GM12878 (cell line): Measurements from ENCODE around the gene ELAVL1. TPM values are rescaled to one million over a fixed set of nuclear protein-coding genes. Genes with fewer than 3 reads are reported as not detected.

Experiments used
- ATAC-seq: fragments of 200-7000 bp; cut with Tn5 transposase; 3 replicates; pipeline ENCODE4 v1.9.1; 2020; ENCODE audit warnings: mild to moderate bottlenecking, moderate library complexity
- BruUV-seq: library from RNA; stranded (reverse); fragments of 400-500 nt; replicated peaks from 2 replicates; lab custom pipeline; 2021; lab: Mats Ljungman, UMichigan
- CTCF ChIA-PET: fragments of 300-600 bp; sonication (Branson Sonifier 250); formaldehyde crosslinking; extraction: SDS; loops from one replicate; lab custom pipeline; 2021; ENCODE audit warnings: inconsistent platforms; lab: Yijun Ruan, JAX
- POLR2A ChIA-PET: fragments of 350-600 bp; formaldehyde crosslinking; extraction: SDS; loops from one replicate; lab custom pipeline; 2021; ENCODE audit warnings: inconsistent platforms; lab: Charles Lee
- RAD21 ChIA-PET: fragments of 300-600 bp; sonication (Branson Sonifier 250); formaldehyde crosslinking; loops from one replicate; lab custom pipeline; 2023; ENCODE audit warnings: antibody characterized with exemption; ENCODE audit not compliant: unreplicated experiment; lab: Charles Lee
- SMC1A ChIA-PET: fragments of 300-600 bp; sonication (Branson Sonifier 250); formaldehyde crosslinking; loops from one replicate; lab custom pipeline; 2023; ENCODE audit not compliant: unreplicated experiment, uncharacterized antibody; lab: Charles Lee
- DNase-seq: peaks from one replicate; pipeline ENCODE4 v3.0.0-alpha.2; 2011; ENCODE audit warnings: low read depth, low spot score
- FAIRE-seq: peaks from 3 replicates; lab custom pipeline; 2011; peaks lifted over from hg19 to GRCh38; lab: Jason Lieb, UNC
- H2AFZ ChIP-seq: 2 replicates; pipeline ENCODE4 v1.6.0; 2011; ENCODE audit warnings: low read depth, low read length, control low read depth; ENCODE audit not compliant: control insufficient read depth
- H3K27ac ChIP-seq: 2 replicates; pipeline ENCODE4 v1.5.1; 2011; ENCODE audit warnings: control low read depth; ENCODE audit not compliant: control insufficient read depth, insufficient read depth
- H3K27me3 ChIP-seq, 2 experiments: replicated peaks in 1 of 2; 2 replicates each; pipeline versions ENCODE4 v1.6.0 to v1.6.1; 2011; ENCODE audit warnings: low read length in 1 of 2; ENCODE audit not compliant: control insufficient read depth in 2 of 2, insufficient read depth in 2 of 2
- H3K36me3 ChIP-seq, 2 experiments: 2 replicates each; pipeline ENCODE4 v1.5.1; 2011; ENCODE audit warnings: low read length in 1 of 2; ENCODE audit not compliant: control insufficient read depth in 2 of 2, insufficient read depth in 2 of 2
- H3K4me1 ChIP-seq: 2 replicates; pipeline ENCODE4 v1.6.1; 2011; ENCODE audit warnings: mild to moderate bottlenecking, low read length, moderate library complexity, mixed read lengths; ENCODE audit not compliant: control insufficient read depth, insufficient read depth
- H3K4me2 ChIP-seq: 2 replicates; pipeline ENCODE4 v1.6.0; 2011; ENCODE audit warnings: control low read depth; ENCODE audit not compliant: control insufficient read depth, insufficient read depth
- H3K4me3 ChIP-seq: fragments of 200-600 bp; sonication (generic); 2 replicates; pipeline ENCODE4 v1.5.1; 2016
- H3K79me2 ChIP-seq: 2 replicates; pipeline ENCODE4 v1.6.0; 2011; ENCODE audit warnings: low read length; ENCODE audit not compliant: control insufficient read depth, insufficient read depth
- H3K9ac ChIP-seq: 2 replicates; pipeline ENCODE4 v1.8.0; 2011; ENCODE audit warnings: low read length, control low read depth, mixed read lengths; ENCODE audit not compliant: control insufficient read depth, insufficient read depth
- H3K9me3 ChIP-seq: replicated peaks from 3 replicates; pipeline ENCODE4 v1.5.1; 2011; ENCODE audit warnings: mild to moderate bottlenecking, low read length; ENCODE audit not compliant: control insufficient read depth, insufficient read depth
- H4K20me1 ChIP-seq: 2 replicates; pipeline ENCODE4 v1.6.0; 2011; ENCODE audit not compliant: control insufficient read depth, insufficient read depth
- CHD4 ChIP-seq: fragments of 200-600 bp; sonication (generic); IDR thresholded peaks from 2 replicates; pipeline ENCODE4 v1.6.1; 2016; ENCODE audit warnings: mild to moderate bottlenecking
- CUX1 ChIP-seq: IDR thresholded peaks from 2 replicates; pipeline ENCODE4 v1.6.1; 2012; ENCODE audit warnings: improper control_type of control experiment, low read depth, low read length; ENCODE audit not compliant: insufficient replicate concordance
- EED ChIP-seq: sonication (generic); IDR thresholded peaks from 2 replicates; pipeline ENCODE4 v1.6.1; 2016; ENCODE audit warnings: antibody characterized with exemption, low read depth
- HDAC2 ChIP-seq: fragments of 200-600 bp; sonication (generic); IDR thresholded peaks from 2 replicates; pipeline ENCODE4 v1.6.1; 2017
- JUND ChIP-seq: IDR thresholded peaks from 2 replicates; pipeline ENCODE4 v1.6.1; 2012; ENCODE audit warnings: low read depth, mild to moderate bottlenecking, low read length, improper control_type of control experiment, moderate library complexity
- MEF2B ChIP-seq: fragments of 450-650 bp; IDR thresholded peaks from 2 replicates; pipeline ENCODE4 v1.6.1; 2018; ENCODE audit warnings: mild to moderate bottlenecking, moderate library complexity; ENCODE audit not compliant: partially characterized antibody, poor library complexity, severe bottlenecking
- NR2F1 ChIP-seq: fragments of 450-650 bp; conservative IDR thresholded peaks from 2 replicates; pipeline ENCODE4 v1.6.1; 2017; ENCODE audit warnings: mild to moderate bottlenecking
- PAX5 ChIP-seq: IDR thresholded peaks from 2 replicates; pipeline ENCODE4 v1.6.1; 2011; ENCODE audit warnings: low read depth, low read length, borderline replicate concordance
- RAD21 ChIP-seq: IDR thresholded peaks from 2 replicates; pipeline ENCODE4 v1.6.1; 2011; ENCODE audit warnings: mild to moderate bottlenecking, low read depth, low read length, moderate library complexity; ENCODE audit not compliant: insufficient read depth
- RFX5 ChIP-seq: IDR thresholded peaks from 2 replicates; pipeline ENCODE4 v1.6.1; 2011; ENCODE audit warnings: low read depth, low read length, improper control_type of control experiment
- SMAD1 ChIP-seq: fragments of 450-650 bp; IDR thresholded peaks from 2 replicates; pipeline ENCODE4 v1.6.1; 2018; ENCODE audit warnings: mild to moderate bottlenecking, low read depth; ENCODE audit not compliant: partially characterized antibody
- WRNIP1 ChIP-seq: IDR thresholded peaks from 2 replicates; pipeline ENCODE4 v1.6.1; 2011; ENCODE audit warnings: low read depth, low read length, improper control_type of control experiment, borderline replicate concordance
- YY1 ChIP-seq: IDR thresholded peaks from 2 replicates; pipeline ENCODE4 v1.6.1; 2011; ENCODE audit warnings: low read depth, mild to moderate bottlenecking, low read length
- ZNF207 ChIP-seq: fragments of 450-650 bp; IDR thresholded peaks from 2 replicates; pipeline ENCODE4 v1.6.1; 2014; ENCODE audit warnings: antibody characterized with exemption, mild to moderate bottlenecking, borderline replicate concordance
- ZNF622 ChIP-seq: fragments of 450-650 bp; IDR thresholded peaks from 2 replicates; pipeline ENCODE4 v1.6.1; 2017; ENCODE audit warnings: mild to moderate bottlenecking, inconsistent platforms
- WGBS: methylation state at CpG from one replicate; pipeline ENCODE4 v1.1.6; 2016; ENCODE audit warnings: low lambda C conversion rate; ENCODE audit not compliant: insufficient replicate concordance, insufficient coverage; ENCODE audit errors: missing lambda C conversion rate; 5-methylcytosine and 5-hydroxymethylcytosine counted together
- in situ Hi-C: fragments of 300-500 bp; cut with MboI; formaldehyde crosslinking; loops from 9 replicates; pipeline ENCODE4 v1.14.3; 2018; ENCODE audit warnings: mixed read lengths
- intact Hi-C: fragments of 100-400 bp; cut with micrococcal nuclease; formaldehyde crosslinking; loops from one replicate; pipeline ENCODE4 v1.14.2; 2022; ENCODE audit not compliant: unreplicated experiment
- polyA plus RNA-seq, 11 experiments: library from polyadenylated mRNA; depleted of rRNA in 4 of 11; unstranded in 6 of 11; stranded (reverse) in 5 of 11; fragments of >200 nt; fragmentation: Nextera tagmentation in 4 of 11; fragmentation: Illumina TruSeq in 1 of 11; extraction: Ambion mirVana in 4 of 11; extraction: Trizol in 1 of 11; gene quantifications; 1 replicate in 1 of 11; 2 replicates in 10 of 11; pipeline versions ENCODE4 v1.2.1 to v1.2.3, GENCODE V29; 2011 to 2016; ENCODE audit warnings: inconsistent platforms in 2 of 11, missing spikeins in 2 of 11, low read depth in 1 of 11
- total RNA-seq, 4 experiments: library from RNA; depleted of rRNA in 3 of 4; stranded (reverse); fragments of >200 nt in 3 of 4; fragmentation: Illumina TruSeq in 1 of 4; extraction: Trizol in 1 of 4; gene quantifications; 2 replicates each; pipeline versions ENCODE4 v1.2.1 to v1.2.3, GENCODE V29; 2013 to 2021
- TF ChIP-seq, protein P1 (sequence below): fragments of 450-650 bp; IDR thresholded peaks from 2 replicates; pipeline ENCODE4 v1.6.1; 2018; ENCODE audit warnings: mild to moderate bottlenecking, low read depth, moderate library complexity; ENCODE audit not compliant: partially characterized antibody

Gene ELAVL1
- total and polyA plus RNA-seq, 10 of the 15 experiments (the other 5 are each of a cell fraction or from before 2014, with no cell fraction given), result 7.4 to 155 (median 70.3) TPM

- CTCF ChIA-PET, result interaction anchor here (0.6 to 4.3 kb wide), 27 partner anchors 10 to 842 kb away, joined by 3 to 55 read pairs (median 7); partner anchors contain the start of genes ELAVL1, MAP2K7, SNAPC2 and ZNF414
- intact Hi-C loops, result loop anchor here (1.0 to 10.0 kb wide), 3 partner anchors 58 to 309 kb away; no protein-coding TSS in a partner anchor
- ATAC-seq (peak; percentile 67), DNase-seq (peak; percentile 58), FAIRE-seq (no peak)
- POLR2A ChIA-PET, result interaction anchor here (0.6 to 2.4 kb wide), 6 partner anchors 14 to 231 kb away, joined by 3 to 18 read pairs (median 4); partner anchors contain the start of genes MAP2K7 and SNAPC2
- peak overlapping the region; percentile 59 for H3K27ac ChIP-seq
- SMC1A ChIA-PET, result interaction anchor here (0.8 to 3.1 kb wide), 11 partner anchors 13 to 232 kb away, joined by 3 to 29 read pairs (median 3); partner anchors contain the start of genes ELAVL1 and SNAPC2
- H3K4me1 ChIP-seq, result peaks cover 7% of the 10 kb centered on the region
- WGBS, result 24% methylated on average over 18 of the region's 18 CpGs
- peak overlapping the region; percentile 100 for H3K4me2 ChIP-seq
- RAD21 ChIA-PET, result interaction anchor here (0.5 to 2.3 kb wide), 19 partner anchors 12 to 842 kb away, joined by 3 to 17 read pairs (median 4); partner anchors contain the start of genes ELAVL1, MAP2K7, MARCHF2 and NDUFA7
- TSS peak; percentile 99 for BruUV-seq
- H3K27me3 ChIP-seq, result no peaks in the 10 kb centered on the region
- peaks cover 23% of the 10 kb centered on the region for H3K79me2 ChIP-seq
- H3K9ac ChIP-seq, result peak overlapping the region; percentile 76
- H2AFZ ChIP-seq, result peak overlapping the region; percentile 91
- H4K20me1 ChIP-seq, result no peaks in the 10 kb centered on the region
- in situ Hi-C loops, result loop anchor here (10.0 kb wide), 1 partner anchor 311 kb away; no protein-coding TSS in a partner anchor
- peaks cover 0 to 7% of the 10 kb centered on the region in 2 experiments; a peak in 3 of 4 replicates for H3K36me3 ChIP-seq
- no peaks in the 10 kb centered on the region for H3K9me3 ChIP-seq
- H3K4me3 ChIP-seq, result peak overlapping the region; percentile 75
- TF ChIP-seq SMAD1 (no peak), CUX1 (no peak), ZNF622 (no peak), EED (no peak), RFX5 (no peak), PAX5 (no peak), ZNF207 (peak; percentile 58; the same call in 1 of the 2 replicates), NR2F1 (no peak), JUND (no peak), MEF2B (peak; percentile 96), WRNIP1 (no peak), CHD4 (no peak), RAD21 (peak; percentile 74), YY1 (peak; percentile 86), HDAC2 (no peak)
- TF ChIP-seq, protein P1, sequence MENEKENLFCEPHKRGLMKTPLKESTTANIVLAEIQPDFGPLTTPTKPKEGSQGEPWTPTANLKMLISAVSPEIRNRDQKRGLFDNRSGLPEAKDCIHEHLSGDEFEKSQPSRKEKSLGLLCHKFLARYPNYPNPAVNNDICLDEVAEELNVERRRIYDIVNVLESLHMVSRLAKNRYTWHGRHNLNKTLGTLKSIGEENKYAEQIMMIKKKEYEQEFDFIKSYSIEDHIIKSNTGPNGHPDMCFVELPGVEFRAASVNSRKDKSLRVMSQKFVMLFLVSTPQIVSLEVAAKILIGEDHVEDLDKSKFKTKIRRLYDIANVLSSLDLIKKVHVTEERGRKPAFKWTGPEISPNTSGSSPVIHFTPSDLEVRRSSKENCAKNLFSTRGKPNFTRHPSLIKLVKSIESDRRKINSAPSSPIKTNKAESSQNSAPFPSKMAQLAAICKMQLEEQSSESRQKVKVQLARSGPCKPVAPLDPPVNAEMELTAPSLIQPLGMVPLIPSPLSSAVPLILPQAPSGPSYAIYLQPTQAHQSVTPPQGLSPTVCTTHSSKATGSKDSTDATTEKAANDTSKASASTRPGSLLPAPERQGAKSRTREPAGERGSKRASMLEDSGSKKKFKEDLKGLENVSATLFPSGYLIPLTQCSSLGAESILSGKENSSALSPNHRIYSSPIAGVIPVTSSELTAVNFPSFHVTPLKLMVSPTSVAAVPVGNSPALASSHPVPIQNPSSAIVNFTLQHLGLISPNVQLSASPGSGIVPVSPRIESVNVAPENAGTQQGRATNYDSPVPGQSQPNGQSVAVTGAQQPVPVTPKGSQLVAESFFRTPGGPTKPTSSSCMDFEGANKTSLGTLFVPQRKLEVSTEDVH, result no peak
These were observed 61.2 kb downstream of the ELAVL1 start for GRCh38 chr19:7944177-7944761.
